Measurements from ENCODE around the gene QRFP.
"Not testable (repeated sequence)": the region's sequence is repeated elsewhere in the genome, so short reads cannot be mapped to it uniquely, and the experiment has no call there.

Gene QRFP

GRCh38 chr9:130918826-130919558, 22.4 kb upstream of the QRFP start:
- FAIRE-seq, result no peak

GRCh38 chr9:130918101-130918825, 21.7 kb upstream of the QRFP start:
- FAIRE-seq, result no peak

GRCh38 chr9:130917168-130917960, 20.8 kb upstream of the QRFP start:
- no peak for FAIRE-seq

GRCh38 chr9:130915096-130915447, 18.5 kb upstream of the QRFP start:
- FAIRE-seq, result no peak

GRCh38 chr9:130914417-130915095, 17.9 kb upstream of the QRFP start:
- FAIRE-seq, result no peak

- FAIRE-seq, result no peak
Measured at GRCh38 chr9:130913599-130914416, 17.2 kb upstream of the QRFP start.

- no peak for FAIRE-seq
Measured at GRCh38 chr9:130912932-130913598, 16.5 kb upstream of the QRFP start.

GRCh38 chr9:130911254-130912049, 14.8 kb upstream of the QRFP start:
- FAIRE-seq, result no peak

- FAIRE-seq, result not testable (repeated sequence)
Measured at GRCh38 chr9:130910670-130911069, 14.1 kb upstream of the QRFP start.

GRCh38 chr9:130910041-130910440, 13.4 kb upstream of the QRFP start:
- not testable (repeated sequence) for FAIRE-seq

GRCh38 chr9:130908878-130909355, 12.3 kb upstream of the QRFP start:
- FAIRE-seq, result no peak

GRCh38 chr9:130908146-130908877, 11.7 kb upstream of the QRFP start:
- no peak for FAIRE-seq

- no peak for FAIRE-seq
Measured at GRCh38 chr9:130906735-130907416, 10.3 kb upstream of the QRFP start.

- FAIRE-seq, result no peak
Measured at GRCh38 chr9:130905902-130906734, 9.5 kb upstream of the QRFP start.

- FAIRE-seq, result no peak
Measured at GRCh38 chr9:130905125-130905901, 8.7 kb upstream of the QRFP start.

GRCh38 chr9:130904070-130905044, 7.7 kb upstream of the QRFP start:
- no peak for FAIRE-seq

Data from colon (tissue), 2 donors.